Brain microvascular endothelial cell (primary cell): ENCODE measurements around the gene PPM1J.
"Not testable (repeated sequence)": the region's sequence is repeated elsewhere in the genome, so short reads cannot be mapped to it uniquely, and the experiment has no call there.

Experiments used
- DNase-seq: peaks from one replicate; pipeline ENCODE4 v3.0.0-alpha.2; 2020
- H3K27ac ChIP-seq: fragments of 250-450 bp; sonication (Bioruptor Pico); 2 replicates; pipeline ENCODE4 v1.5.1; 2020; ENCODE audit warnings: mild to moderate bottlenecking, moderate library complexity
- H3K27me3 ChIP-seq: fragments of 250-450 bp; sonication (Bioruptor Pico); replicated peaks from 2 replicates; pipeline ENCODE4 v1.5.1; 2020; ENCODE audit warnings: mild to moderate bottlenecking
- H3K36me3 ChIP-seq: fragments of 250-450 bp; sonication (Bioruptor Pico); replicated peaks from 2 replicates; pipeline ENCODE4 v1.5.1; 2020; ENCODE audit warnings: mild to moderate bottlenecking
- H3K4me3 ChIP-seq: 2 replicates; pipeline ENCODE4 v1.5.1; 2011; ENCODE audit warnings: low read depth, mild to moderate bottlenecking, control low read depth, low read length, moderate library complexity
- CTCF ChIP-seq: IDR thresholded peaks from 2 replicates; pipeline ENCODE4 v1.5.1; 2011; ENCODE audit warnings: low read depth, mild to moderate bottlenecking, moderate library complexity, low read length, control low read depth, inconsistent platforms; ENCODE audit errors: missing control alignments
- in situ Hi-C: cut with HindIII; loops from 2 replicates; pipeline ENCODE4 v1.10.0; 2017; ENCODE audit warnings: low sequenced_read_pairs, low pct_ligation_motif_present

The PPM1J gene

DNA sequence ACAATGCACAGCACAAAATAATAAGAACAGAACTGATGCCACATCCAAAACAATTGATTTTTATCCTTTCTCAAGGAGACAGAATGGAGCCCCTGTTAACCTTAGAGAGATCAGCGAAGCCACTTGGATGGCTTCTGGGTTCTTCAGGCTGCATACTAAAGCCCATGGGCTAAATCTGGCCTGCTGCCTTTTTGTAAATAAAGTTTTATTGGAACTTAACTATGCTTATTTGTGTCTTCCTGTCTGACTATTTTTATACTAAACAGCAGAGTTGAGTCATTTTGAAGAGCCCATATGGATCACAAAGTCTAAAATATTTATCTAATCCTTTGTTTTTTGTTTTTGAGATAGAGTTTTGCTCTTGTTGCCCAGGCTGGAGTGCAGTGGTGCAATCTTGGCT, 16.3 kb upstream of the PPM1J start:
- in situ Hi-C loops = no loop called here
- TF ChIP-seq CTCF = no peak
- Histone ChIP-seq H3K4me3 (no peak overlapping the region), H3K36me3 (no peaks in the 10 kb centered on the region), H3K27me3 (no peaks in the 10 kb centered on the region), H3K27ac (no peak overlapping the region)
- no peak for DNase-seq

GRCh38 chr1:112729909-112730308, 14.8 kb upstream of the PPM1J start:
- no peak overlapping the region for H3K27ac ChIP-seq
- no peak overlapping the region for H3K4me3 ChIP-seq
- no peaks in the 10 kb centered on the region for H3K36me3 ChIP-seq
- TF ChIP-seq CTCF = no peak
- in situ Hi-C loops = no loop called here
- H3K27me3 ChIP-seq = no peaks in the 10 kb centered on the region
- DNase-seq = no peak

DNA sequence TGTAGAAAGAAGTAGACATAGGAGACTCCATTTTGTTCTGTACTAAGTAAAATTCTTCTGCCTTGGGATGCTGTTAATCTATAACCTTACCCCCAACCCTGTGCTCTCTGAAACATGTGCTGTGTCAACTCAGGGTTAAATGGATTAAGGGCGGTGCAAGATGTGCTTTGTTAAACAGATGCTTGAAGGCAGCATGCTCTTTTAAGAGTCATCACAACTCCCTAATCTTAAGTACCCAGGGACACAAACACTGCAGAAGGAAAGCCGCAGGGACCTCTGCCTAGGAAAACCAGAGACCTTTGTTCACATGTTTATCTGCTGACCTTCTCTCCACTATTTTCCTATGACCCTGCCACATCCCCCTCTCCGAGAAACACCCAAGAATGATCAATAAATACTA, 13.9 kb upstream of the PPM1J start:
- H3K27ac ChIP-seq, H3K4me3 ChIP-seq, H3K27me3 ChIP-seq, DNase-seq, H3K36me3 ChIP-seq, in situ Hi-C loops: not testable (repeated sequence)

- in situ Hi-C loops, H3K27me3 ChIP-seq, H3K27ac ChIP-seq, DNase-seq, H3K36me3 ChIP-seq, H3K4me3 ChIP-seq: not testable (repeated sequence)
Measured at GRCh38 chr1:112728306-112728971, 13.3 kb upstream of the PPM1J start.

DNA sequence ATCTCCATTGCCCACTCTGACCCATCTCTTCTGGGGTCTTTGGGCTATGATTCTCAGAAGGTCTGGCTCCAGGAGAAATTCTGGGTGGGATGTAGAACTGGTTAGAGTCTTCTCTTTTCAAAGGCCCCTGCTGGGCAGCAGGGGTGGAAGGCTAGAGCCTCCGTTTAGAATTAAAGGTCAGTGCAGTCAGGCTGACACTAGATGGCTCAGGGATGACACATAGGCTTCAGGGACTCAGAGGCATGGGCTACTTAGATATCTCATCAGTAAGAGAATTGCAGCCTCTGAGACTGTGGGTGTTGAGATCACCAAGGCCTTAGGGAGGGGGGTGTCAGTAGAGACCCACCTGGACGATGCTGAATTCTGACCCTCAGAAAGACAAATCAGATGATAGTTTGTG, 12.6 kb upstream of the PPM1J start:
- peak; percentile 35 for DNase-seq
- Histone ChIP-seq H3K27me3 (no peaks in the 10 kb centered on the region), H3K27ac (no peak overlapping the region), H3K36me3 (no peaks in the 10 kb centered on the region), H3K4me3 (no peak overlapping the region)
- peak; percentile 14 for TF ChIP-seq CTCF
- in situ Hi-C loops = no loop called here

GRCh38 chr1:112724240-112724639, 9.1 kb upstream of the PPM1J start:
- H3K27ac ChIP-seq, H3K4me3 ChIP-seq, H3K27me3 ChIP-seq, in situ Hi-C loops, H3K36me3 ChIP-seq, DNase-seq: not testable (repeated sequence)

GRCh38 chr1:112723511-112723839, 8.3 kb upstream of the PPM1J start:
- no peaks in the 10 kb centered on the region for H3K27me3 ChIP-seq
- H3K36me3 ChIP-seq = no peaks in the 10 kb centered on the region
- TF ChIP-seq CTCF = no peak
- DNase-seq = no peak
- H3K4me3 ChIP-seq = no peak overlapping the region
- in situ Hi-C loops = no loop called here
- H3K27ac ChIP-seq = no peak overlapping the region
